Measurements from ENCODE around the gene DLD. TPM values are rescaled to one million over a fixed set of nuclear protein-coding genes. Genes with fewer than 3 reads are reported as not detected.

The DLD gene
- total and polyA plus RNA-seq, 9 of the 15 experiments (the other 6 are each of a cell fraction or from before 2014, with no cell fraction given), result 130 to 639 (median 247) TPM

DNA sequence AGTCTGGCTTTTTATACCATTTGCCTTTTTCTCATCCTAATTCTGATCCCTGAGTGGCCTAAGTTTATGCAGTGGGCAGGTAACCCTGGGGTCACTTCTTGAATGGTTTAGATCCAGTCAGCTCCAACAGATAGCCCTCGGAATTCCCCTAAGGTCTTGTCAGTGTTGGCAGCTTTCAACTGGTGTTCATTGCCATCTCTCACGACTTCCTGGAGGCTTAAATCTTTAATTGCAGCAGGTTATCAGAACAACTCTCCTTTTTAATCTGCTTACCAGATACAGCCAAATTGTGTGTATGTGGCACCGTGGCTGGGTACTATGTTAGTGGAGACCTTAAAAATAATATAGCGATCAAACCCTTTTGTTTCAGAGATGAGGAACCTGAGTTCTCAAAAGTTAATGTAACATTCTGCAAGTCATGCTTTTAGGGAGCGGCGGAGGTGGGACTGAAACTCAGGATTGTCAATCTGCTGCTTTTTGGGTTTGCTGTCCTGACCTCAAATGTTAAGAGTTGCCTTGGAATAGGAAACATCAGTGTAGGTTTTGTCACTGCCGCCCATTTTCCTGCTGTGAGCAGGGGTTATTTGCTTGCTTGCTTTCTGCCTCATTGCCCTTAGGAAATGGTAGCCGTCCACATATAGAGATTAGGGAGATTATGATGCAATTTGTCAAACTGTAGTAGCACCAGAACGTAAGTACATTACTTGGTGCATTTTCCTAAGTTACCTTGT, 818 bp downstream of the DLD start (continued):
- TF ChIP-seq KHSRP (IDR thresholded peaks at IDR 0.05) (0 out of 2 replicates have a peak, but pooled peaks have one; percentile 14), SIN3A (IDR thresholded peaks at IDR 0.05; ENCODE audit: borderline replicate concordance in 2 of 2, control insufficient read depth in 1 of 2, low read depth in 2 of 2, low read length in 2 of 2) (no peak), TAL1 (IDR thresholded peaks at IDR 0.05) (peak; percentile 22; the same call in 1 of the 2 replicates), ETV1 (tag; conservative IDR thresholded peaks at IDR 0.05; ENCODE audit: low read depth) (0 out of 2 replicates have a peak, but pooled peaks have one; percentile 13), MECOM (CRISPR knock-in tag; IDR thresholded peaks at IDR 0.05) (0 out of 2 replicates have a peak, but pooled peaks have one; percentile 23), PHF21A (IDR thresholded peaks at IDR 0.05; ENCODE audit: borderline replicate concordance, low read depth) (no peak), FOXK1 (CRISPR knock-in tag; IDR thresholded peaks at IDR 0.05; ENCODE audit: borderline replicate concordance) (peak; percentile 31; the same call in 1 of the 2 replicates), GATA2 (CRISPR knock-in tag; IDR thresholded peaks at IDR 0.05) (peak; percentile 79), TBP (optimal IDR thresholded peaks at IDR 0.05; ENCODE audit: low read depth, low read length) (no peak), GATAD2A (IDR thresholded peaks at IDR 0.05) (0 out of 2 replicates have a peak, but pooled peaks have one; percentile 39), MCM2 (IDR thresholded peaks at IDR 0.05; ENCODE audit: low read depth) (no peak), BRCA1 (IDR thresholded peaks at IDR 0.05) (no peak), BRCA1 (CRISPR knock-in tag; IDR thresholded peaks at IDR 0.05) (no peak), SREBF1 (IDR thresholded peaks at IDR 0.05; ENCODE audit: borderline replicate concordance, low read depth, low read length) (no peak), MAFK (IDR thresholded peaks at IDR 0.05; ENCODE audit: low read length) (peak; percentile 84), C11orf30 (IDR thresholded peaks at IDR 0.05; ENCODE audit: low read depth) (peak; percentile 95), KDM2B (CRISPR knock-in tag; IDR thresholded peaks at IDR 0.05) (no peak), BRD9 (IDR thresholded peaks at IDR 0.05; ENCODE audit: low read depth, partially characterized antibody) (no peak), HDAC8 (tag; IDR thresholded peaks at IDR 0.05) (0 out of 2 replicates have a peak, but pooled peaks have one; percentile 33), HDAC1 (IDR thresholded peaks at IDR 0.05) (peak in 1 of 2 experiments; percentile 15; a peak in 1 of 4 replicates), ATF7 (IDR thresholded peaks at IDR 0.05) (peak; percentile 60; the same call in 1 of the 2 replicates)
- TF ChIP-seq, protein P1, sequence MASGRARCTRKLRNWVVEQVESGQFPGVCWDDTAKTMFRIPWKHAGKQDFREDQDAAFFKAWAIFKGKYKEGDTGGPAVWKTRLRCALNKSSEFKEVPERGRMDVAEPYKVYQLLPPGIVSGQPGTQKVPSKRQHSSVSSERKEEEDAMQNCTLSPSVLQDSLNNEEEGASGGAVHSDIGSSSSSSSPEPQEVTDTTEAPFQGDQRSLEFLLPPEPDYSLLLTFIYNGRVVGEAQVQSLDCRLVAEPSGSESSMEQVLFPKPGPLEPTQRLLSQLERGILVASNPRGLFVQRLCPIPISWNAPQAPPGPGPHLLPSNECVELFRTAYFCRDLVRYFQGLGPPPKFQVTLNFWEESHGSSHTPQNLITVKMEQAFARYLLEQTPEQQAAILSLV (tag; IDR thresholded peaks at IDR 0.05), result peak; percentile 88
- TF ChIP-seq, protein P2, sequence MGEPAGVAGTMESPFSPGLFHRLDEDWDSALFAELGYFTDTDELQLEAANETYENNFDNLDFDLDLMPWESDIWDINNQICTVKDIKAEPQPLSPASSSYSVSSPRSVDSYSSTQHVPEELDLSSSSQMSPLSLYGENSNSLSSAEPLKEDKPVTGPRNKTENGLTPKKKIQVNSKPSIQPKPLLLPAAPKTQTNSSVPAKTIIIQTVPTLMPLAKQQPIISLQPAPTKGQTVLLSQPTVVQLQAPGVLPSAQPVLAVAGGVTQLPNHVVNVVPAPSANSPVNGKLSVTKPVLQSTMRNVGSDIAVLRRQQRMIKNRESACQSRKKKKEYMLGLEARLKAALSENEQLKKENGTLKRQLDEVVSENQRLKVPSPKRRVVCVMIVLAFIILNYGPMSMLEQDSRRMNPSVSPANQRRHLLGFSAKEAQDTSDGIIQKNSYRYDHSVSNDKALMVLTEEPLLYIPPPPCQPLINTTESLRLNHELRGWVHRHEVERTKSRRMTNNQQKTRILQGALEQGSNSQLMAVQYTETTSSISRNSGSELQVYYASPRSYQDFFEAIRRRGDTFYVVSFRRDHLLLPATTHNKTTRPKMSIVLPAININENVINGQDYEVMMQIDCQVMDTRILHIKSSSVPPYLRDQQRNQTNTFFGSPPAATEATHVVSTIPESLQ (CRISPR knock-in tag; IDR thresholded peaks at IDR 0.05), result peak; percentile 16; the same call in 1 of the 2 replicates
- TF ChIP-seq, protein P3, sequence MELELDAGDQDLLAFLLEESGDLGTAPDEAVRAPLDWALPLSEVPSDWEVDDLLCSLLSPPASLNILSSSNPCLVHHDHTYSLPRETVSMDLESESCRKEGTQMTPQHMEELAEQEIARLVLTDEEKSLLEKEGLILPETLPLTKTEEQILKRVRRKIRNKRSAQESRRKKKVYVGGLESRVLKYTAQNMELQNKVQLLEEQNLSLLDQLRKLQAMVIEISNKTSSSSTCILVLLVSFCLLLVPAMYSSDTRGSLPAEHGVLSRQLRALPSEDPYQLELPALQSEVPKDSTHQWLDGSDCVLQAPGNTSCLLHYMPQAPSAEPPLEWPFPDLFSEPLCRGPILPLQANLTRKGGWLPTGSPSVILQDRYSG (tag; conservative IDR thresholded peaks at IDR 0.05; ENCODE audit: low read depth), result peak; percentile 42; the same call in 1 of the 2 replicates
- TF ChIP-seq, protein P4, sequence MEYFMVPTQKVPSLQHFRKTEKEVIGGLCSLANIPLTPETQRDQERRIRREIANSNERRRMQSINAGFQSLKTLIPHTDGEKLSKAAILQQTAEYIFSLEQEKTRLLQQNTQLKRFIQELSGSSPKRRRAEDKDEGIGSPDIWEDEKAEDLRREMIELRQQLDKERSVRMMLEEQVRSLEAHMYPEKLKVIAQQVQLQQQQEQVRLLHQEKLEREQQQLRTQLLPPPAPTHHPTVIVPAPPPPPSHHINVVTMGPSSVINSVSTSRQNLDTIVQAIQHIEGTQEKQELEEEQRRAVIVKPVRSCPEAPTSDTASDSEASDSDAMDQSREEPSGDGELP (CRISPR knock-in tag; IDR thresholded peaks at IDR 0.05; ENCODE audit: borderline replicate concordance), result no peak
